OCI-M2 (cell line): ENCODE measurements around the gene KRT80.

ENCODE experiments used
- DNase-seq: peaks from one replicate; lab custom pipeline; 2025; ENCODE audit not compliant: unreplicated experiment; lab: John Stamatoyannopoulos, UW

KRT80 gene

GRCh38 chr12:52199294-52199919 lies 7.6 kb upstream of the KRT80 start:
- DNase-seq = no peak

GRCh38 chr12:52198454-52199215 lies 6.8 kb upstream of the KRT80 start:
- DNase-seq = no peak

GRCh38 chr12:52197371-52198231 lies 5.8 kb upstream of the KRT80 start:
- DNase-seq = no peak

DNA sequence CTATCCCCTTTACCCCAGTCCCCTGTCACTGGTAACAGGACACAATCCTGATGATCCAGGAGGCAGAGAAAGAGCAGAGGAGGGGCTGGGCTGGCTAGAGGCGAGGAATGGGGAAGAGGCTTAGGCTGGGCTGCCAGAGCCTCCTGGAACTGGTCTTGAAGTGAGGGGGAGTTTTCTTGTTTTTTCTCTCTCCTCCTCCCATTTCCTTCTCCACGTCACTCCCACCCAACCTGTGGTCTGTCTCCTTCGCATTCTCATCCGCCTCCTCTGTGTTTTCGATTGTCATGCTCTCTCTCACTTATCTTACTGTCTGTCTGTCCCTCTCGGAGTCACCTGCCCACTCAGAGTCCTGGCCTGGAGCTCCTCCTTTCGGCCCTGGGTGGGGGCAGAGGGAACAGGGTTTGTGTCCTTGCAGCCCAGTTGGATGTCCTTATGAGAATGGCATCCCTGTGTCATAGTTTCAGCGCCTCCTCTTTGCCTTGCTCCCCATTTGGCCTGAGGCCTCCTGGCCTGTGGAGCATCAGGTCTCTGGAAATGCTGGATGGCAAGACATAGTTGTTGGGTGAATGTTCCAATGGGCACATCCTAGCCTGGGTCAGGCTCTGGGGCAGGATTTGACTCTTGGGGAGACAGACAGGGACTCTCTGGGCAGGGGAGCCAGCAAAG lies 3.4 kb upstream of the KRT80 start:
- DNase-seq = no peak

DNA sequence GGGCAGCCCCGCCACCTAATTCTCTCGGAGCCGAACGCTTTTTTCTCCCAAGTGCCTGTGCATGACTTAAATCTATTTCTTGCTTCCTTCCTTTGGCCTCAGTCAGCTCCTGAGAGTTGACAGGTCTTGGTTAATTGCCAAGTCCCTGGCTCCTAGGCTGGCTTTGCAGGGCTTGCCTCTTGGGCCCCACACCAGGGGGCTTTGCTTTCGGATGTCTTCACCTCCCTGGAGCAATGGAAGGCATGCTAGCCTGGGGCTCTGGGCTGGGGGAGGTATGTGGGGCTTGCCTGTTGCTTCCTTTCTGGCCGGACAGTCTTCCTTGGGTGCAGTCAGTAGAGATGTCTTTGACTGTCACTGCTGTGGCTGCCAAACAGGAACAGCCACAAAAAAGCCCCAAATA lies 2.2 kb upstream of the KRT80 start:
- no peak for DNase-seq

GRCh38 chr12:52193532-52193931 lies 1.7 kb upstream of the KRT80 start:
- DNase-seq = no peak

DNA sequence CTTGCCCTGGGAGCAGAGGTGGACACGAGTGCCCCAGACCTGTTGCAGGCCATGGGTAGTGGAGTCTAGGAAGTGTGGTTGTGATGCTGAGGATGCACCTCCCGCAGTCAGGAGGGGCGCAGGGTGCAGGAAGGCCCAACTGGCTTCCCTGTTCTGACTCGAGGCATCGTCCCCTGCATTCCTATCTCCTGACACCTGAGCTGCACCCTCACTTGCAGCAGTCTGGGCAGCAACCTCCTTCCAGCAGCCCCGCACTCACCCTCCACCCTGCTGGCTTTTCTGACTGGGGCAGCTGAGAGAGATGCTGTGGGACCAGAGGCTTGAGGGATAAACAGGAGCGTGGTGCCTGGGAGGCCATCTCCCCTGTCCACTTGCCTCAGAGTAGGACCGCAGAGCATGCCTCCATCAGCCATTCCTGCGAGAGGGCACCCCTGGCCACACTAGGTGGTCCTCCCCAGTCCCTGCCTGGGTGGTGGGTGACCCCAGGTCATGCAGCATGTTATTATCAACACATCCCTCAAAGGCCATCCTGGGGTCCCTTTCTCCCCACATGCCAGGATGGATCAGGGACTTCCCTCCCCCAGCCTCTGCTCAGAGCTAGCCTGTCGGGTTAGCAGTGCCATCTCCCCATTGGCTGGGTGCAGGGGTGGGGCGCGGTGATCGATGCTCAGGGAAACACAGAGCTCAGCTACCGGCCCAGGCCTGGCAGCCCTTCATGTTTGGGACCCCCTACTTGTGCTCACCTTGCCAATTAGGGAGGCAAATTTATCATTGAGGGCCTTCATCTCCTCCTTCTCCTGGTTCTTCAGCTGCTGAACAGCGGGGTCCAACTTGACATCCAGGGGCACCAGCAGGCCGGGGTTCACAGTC lies 719 bp downstream of the KRT80 start:
- DNase-seq = no peak

DNA sequence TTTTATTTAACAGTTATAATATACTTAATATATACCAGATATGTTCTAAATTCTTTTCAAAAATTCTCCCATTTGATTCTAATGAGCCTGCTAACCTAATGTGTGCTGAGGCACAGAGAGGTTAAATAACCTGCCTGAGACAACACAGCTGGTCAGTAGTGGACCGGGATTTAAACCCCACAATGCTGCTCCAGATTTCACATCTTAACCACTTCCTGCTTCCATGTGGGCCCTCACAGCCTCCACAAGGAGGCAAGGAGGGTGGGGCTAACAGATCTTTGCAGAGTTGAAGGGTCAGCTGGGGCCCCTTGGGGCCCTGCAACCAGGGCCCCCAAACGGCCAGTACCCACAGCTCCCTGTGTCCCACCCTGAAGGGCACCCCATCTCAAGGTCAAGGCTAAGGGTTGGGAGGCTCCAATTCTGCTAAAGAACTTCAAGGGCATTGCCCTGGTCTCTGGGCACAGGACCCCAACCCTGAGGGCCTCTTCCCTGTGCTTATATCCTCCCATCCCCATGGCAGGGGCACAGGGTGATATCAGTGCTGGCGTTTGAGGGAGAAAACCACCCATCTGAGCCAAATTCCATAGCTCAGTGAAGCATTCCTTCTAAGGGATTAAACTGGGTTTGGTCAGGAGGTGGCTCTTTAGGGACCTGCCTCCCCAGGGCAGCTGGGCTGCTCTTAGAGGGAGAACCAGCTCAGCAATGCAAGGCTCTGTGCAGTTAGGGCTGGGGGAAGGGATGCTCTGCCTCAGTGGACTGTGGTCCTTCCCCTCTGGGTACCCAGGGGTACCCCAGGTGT lies 2.2 kb downstream of the KRT80 start:
- DNase-seq = no peak

- no peak for DNase-seq
These were observed 3.2 kb downstream of the KRT80 start for GRCh38 chr12:52188658-52189057.

GRCh38 chr12:52187640-52188039 lies 4.2 kb downstream of the KRT80 start:
- no peak for DNase-seq

DNA sequence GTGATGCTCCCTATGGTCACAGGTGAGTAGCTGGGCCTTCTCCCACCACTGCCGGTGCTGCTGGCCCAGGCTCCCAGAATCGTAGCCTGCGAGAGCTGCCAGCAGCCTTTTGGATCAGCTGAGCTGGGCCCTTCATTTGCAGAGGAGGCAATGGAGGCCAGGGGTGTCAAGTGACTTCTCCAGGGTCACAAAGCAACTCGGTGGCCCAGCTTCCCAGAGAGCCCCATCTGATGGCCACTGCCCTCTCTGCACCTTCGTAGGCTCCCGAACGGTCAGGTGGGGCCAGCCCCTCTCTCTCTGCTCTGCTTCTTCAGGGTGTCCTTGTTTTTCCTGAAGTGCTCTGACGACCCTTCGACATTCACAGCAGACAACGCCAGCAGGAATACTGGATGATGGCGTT lies 4.6 kb downstream of the KRT80 start:
- DNase-seq = no peak

DNA sequence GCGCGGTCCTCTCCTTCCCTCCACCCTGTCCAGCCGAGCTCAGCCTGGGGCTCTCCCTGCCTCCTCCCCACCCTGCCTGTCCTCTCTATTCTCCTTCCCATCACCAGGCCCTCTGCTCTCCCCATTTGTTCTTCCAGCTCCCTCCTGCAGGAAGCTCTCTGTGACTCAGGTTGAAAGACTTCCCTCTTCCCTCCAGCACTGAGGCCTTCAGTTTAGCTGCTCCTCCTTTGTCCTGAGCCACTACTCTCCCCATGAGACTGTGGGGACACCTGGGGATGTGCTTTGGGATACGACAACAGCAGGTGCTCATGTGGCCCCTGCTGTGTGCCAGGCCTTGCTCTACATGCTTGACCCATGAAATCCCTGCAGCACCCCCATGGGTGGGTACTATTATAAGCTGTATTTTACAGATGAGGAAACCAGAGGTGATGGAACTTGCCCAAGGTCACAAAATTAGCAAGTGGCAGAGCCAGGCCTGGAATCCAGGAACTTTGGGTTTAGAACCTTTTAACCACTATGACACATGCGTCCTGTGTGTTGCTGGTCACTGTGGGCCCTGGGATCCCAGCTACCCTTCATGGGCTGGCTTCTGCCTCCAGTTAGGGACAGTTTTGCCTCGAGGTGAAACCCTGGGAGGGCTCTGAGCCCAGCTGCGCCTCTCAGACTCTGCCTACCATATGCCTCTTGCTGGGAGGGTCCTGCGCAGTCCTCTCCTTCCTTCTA lies 5.5 kb downstream of the KRT80 start:
- no peak for DNase-seq

DNA sequence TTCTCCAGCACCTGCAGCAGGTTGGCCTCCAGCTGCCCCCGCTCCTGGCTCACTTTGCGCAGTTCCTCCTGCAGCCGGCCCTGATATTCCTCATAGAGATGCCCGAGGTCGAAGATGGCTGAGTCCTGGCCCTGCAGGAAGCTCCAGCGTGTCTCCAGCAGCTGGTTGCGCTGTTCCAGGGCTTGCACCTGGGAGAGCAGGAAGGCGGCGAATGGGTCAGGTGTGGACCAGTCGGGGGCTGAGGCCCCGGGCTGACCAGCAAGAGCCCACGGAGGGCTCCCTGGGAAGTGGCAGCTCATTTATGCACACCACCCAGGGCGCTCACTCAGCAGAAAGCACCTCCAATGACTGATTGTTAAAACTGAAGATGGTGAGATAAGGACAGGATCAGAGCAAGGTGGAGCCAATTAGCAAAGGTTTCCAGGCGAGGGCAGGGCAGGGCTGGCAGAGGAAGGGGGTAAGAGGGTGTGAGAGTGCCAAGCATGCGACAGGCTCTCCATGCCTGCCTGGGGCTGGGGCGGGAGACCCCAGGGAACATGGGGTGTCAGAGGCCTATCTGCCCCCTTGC lies 6.3 kb downstream of the KRT80 start:
- no peak for DNase-seq

DNA sequence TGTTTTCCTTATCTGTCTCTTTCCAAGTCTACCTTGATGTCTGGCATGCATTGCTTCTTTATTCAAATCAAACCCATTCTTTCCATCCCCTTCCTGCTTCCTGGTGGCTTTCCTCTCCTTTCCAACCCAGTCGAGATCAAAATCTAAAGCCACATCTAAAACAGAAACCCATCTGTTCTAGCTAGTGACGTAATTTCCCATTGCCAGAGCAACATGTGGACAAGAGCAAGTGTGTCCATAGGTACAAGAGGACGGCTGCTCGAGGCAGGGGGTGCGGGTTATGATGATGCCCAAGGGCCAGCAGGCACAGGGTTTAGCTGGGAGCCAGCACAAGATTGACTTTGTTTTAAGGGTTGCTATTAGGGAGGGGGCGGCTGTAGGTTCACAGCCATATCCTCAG lies 7.0 kb downstream of the KRT80 start:
- no peak for DNase-seq

DNA sequence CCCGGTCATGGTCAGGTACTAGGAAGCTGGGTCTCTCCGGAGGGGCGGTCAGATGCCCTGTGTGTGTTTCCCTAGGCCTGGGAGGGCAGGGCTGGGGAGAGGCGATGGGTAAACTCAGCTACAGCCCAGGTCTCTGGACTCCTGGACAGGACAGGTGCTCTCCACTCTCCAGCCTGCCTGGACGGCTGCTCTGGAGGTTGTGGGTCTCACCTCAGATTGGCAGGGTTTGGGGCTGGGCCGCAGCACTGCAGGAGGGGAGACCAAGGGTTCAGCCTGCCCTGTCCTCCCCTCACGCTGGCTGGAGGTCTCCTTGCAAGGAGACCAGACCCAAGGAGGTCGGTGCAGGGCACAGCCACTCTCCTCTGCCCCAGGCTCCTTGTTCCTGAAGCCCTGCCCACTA lies 7.8 kb downstream of the KRT80 start:
- DNase-seq = no peak

DNA sequence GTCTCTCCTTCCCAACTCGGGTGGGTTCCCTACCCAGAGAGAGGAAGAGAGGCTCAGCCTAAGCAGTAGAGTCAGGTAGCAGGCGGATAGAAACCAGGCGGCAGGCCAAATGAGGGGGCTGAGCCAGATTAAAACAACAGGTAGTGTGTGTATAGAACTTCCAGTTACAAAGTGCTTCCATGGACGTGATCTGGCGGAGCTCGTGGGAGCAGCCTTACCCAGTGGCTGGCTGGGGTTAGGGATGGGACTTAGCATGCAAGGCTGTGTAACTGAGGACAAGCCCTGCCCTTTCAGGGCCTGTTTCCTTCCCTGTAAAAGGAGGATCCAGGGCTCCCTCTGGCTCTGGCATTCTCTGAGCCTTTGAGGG lies 8.3 kb downstream of the KRT80 start:
- DNase-seq = no peak

- no peak for DNase-seq
These were observed 8.8 kb downstream of the KRT80 start for GRCh38 chr12:52182898-52183543.

- DNase-seq = no peak
These were observed 9.4 kb downstream of the KRT80 start for GRCh38 chr12:52182384-52182783.
